HG03354 (cell line): ENCODE results near the gene IRF2BP2.
"Not testable (repeated sequence)": the region's sequence is repeated elsewhere in the genome, so short reads cannot be mapped to it uniquely, and the experiment has no call there.

Experiments used
- ATAC-seq: cut with Tn5 transposase; IDR thresholded peaks from one replicate; pipeline ENCODE4 v1.9.1; 2021; ENCODE audit warnings: mild to moderate bottlenecking; ENCODE audit not compliant: unreplicated experiment, poor library complexity, severe bottlenecking

IRF2BP2 gene

GRCh38 chr1:234604495-234605398 lies 5.2 kb downstream of the IRF2BP2 start:
- no peak for ATAC-seq

- no peak for ATAC-seq
Observed at GRCh38 chr1:234603221-234604204, 6.5 kb downstream of the IRF2BP2 start.

GRCh38 chr1:234602334-234603220 lies 7.4 kb downstream of the IRF2BP2 start:
- ATAC-seq, result no peak

- no peak for ATAC-seq
Observed at GRCh38 chr1:234601301-234602017, 8.5 kb downstream of the IRF2BP2 start.

GRCh38 chr1:234600418-234601281 lies 9.3 kb downstream of the IRF2BP2 start:
- ATAC-seq, result peak; percentile 19

- ATAC-seq, result peak; percentile 71
Observed at GRCh38 chr1:234599617-234600417, 10.2 kb downstream of the IRF2BP2 start.

GRCh38 chr1:234598974-234599616 lies 10.9 kb downstream of the IRF2BP2 start:
- ATAC-seq, result no peak

- ATAC-seq, result no peak
Observed at GRCh38 chr1:234597894-234598293, 12.1 kb downstream of the IRF2BP2 start.

GRCh38 chr1:234595899-234596298 lies 14.1 kb downstream of the IRF2BP2 start:
- ATAC-seq, result no peak

GRCh38 chr1:234594575-234594974 lies 15.4 kb downstream of the IRF2BP2 start:
- ATAC-seq, result not testable (repeated sequence)

- no peak for ATAC-seq
Observed at GRCh38 chr1:234593771-234594504, 16.0 kb downstream of the IRF2BP2 start.

GRCh38 chr1:234593109-234593508 lies 16.9 kb downstream of the IRF2BP2 start:
- ATAC-seq, result no peak

- no peak for ATAC-seq
Observed at GRCh38 chr1:234592240-234592639, 17.7 kb downstream of the IRF2BP2 start.

- no peak for ATAC-seq
Observed at GRCh38 chr1:234591131-234591530, 18.8 kb downstream of the IRF2BP2 start.

- no peak for ATAC-seq
Observed at GRCh38 chr1:234589854-234590620, 19.9 kb downstream of the IRF2BP2 start.
